DND-41 (cell line): ENCODE data around the gene STAG1.

ENCODE experiments used
- ATAC-seq: fragments of 200-7000 bp; cut with Tn5 transposase; 3 replicates; pipeline ENCODE4 v1.9.1; 2021; ENCODE audit warnings: low read depth; ENCODE audit not compliant: insufficient read depth
- DNase-seq: peaks from one replicate; pipeline ENCODE4 v3.0.0-alpha.2; 2020
- H2AFZ ChIP-seq: 2 replicates; pipeline ENCODE4 v1.6.0; 2012; ENCODE audit warnings: low read depth, low read length
- H3K27ac ChIP-seq: 2 replicates; pipeline ENCODE4 v1.5.1; 2012; ENCODE audit warnings: low read length, inconsistent platforms
- H3K27me3 ChIP-seq: fragments of 200-600 bp; sonication (generic); 2 replicates; pipeline ENCODE4 v1.6.0; 2012; ENCODE audit warnings: low read length, mild to moderate bottlenecking, inconsistent platforms; ENCODE audit not compliant: insufficient read depth, poor library complexity
- H3K36me3 ChIP-seq: 2 replicates; pipeline ENCODE4 v1.5.1; 2012; ENCODE audit warnings: low read length, inconsistent platforms; ENCODE audit not compliant: insufficient read depth
- H3K4me1 ChIP-seq: 2 replicates; pipeline ENCODE4 v1.5.1; 2012; ENCODE audit warnings: mild to moderate bottlenecking, low read length; ENCODE audit not compliant: insufficient read depth
- H3K4me2 ChIP-seq: 2 replicates; pipeline ENCODE4 v1.6.0; 2012; ENCODE audit warnings: mild to moderate bottlenecking, moderate library complexity, low read length, inconsistent platforms; ENCODE audit not compliant: insufficient read depth
- H3K4me3 ChIP-seq, 2 experiments: fragments of 200-600 bp in 1 of 2; shearing (Covaris generic) in 1 of 2; 2 replicates each; pipeline ENCODE4 v1.5.1; 2012 to 2016; ENCODE audit warnings: inconsistent platforms in 2 of 2, low read length in 2 of 2, mild to moderate bottlenecking in 2 of 2, low read depth in 1 of 2, moderate library complexity in 1 of 2
- H3K79me2 ChIP-seq: 2 replicates; pipeline ENCODE4 v1.6.0; 2012; ENCODE audit warnings: low read length, inconsistent platforms; ENCODE audit not compliant: insufficient read depth
- H3K9ac ChIP-seq: 2 replicates; pipeline ENCODE4 v1.6.0; 2012; ENCODE audit warnings: low read depth, mild to moderate bottlenecking, inconsistent platforms, low read length, moderate library complexity
- H3K9me3 ChIP-seq: 2 replicates; pipeline ENCODE4 v1.5.1; 2012; ENCODE audit warnings: low read length, moderate library complexity, mild to moderate bottlenecking, inconsistent platforms; ENCODE audit not compliant: insufficient read depth, severe bottlenecking
- H4K20me1 ChIP-seq: 2 replicates; pipeline ENCODE4 v1.6.0; 2012; ENCODE audit warnings: low read length; ENCODE audit not compliant: insufficient read depth
- EZH2 ChIP-seq: IDR thresholded peaks from 3 replicates; pipeline ENCODE4 v1.6.1; 2012; ENCODE audit warnings: borderline replicate concordance, low read depth, mild to moderate bottlenecking, moderate library complexity, low read length, inconsistent platforms; ENCODE audit not compliant: severe bottlenecking
- TF ChIP-seq, protein P1 (sequence below): IDR thresholded peaks from 2 replicates; pipeline ENCODE4 v1.5.1; 2012; ENCODE audit warnings: borderline replicate concordance, low read length, moderate library complexity, mild to moderate bottlenecking; ENCODE audit not compliant: poor library complexity, severe bottlenecking; ENCODE audit errors: extremely low read depth

The STAG1 gene

DNA sequence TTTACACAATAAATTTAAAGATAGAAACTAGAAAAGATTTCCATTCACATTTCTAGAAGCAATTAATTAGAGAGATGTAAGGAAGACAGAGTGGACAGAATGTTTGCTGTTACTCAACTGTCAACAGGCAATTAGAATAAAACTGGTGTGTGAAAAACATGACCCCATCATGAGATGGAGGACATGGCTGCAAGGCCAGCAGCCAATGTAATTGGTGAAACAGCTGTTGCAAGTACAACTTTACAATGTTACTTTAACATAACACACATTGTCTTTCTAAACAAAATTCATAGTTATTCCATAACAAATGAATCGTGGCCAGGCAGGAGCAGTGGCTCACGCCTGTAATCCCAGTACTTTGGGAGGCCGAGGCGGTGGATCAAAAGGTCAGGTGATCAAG is 28.6 kb upstream of the STAG1 start:
- Histone ChIP-seq H3K9ac (no peak overlapping the region), H4K20me1 (no peaks in the 10 kb centered on the region), H3K4me2 (no peak overlapping the region), H3K4me1 (no peaks in the 10 kb centered on the region), H3K9me3 (no peaks in the 10 kb centered on the region), H2AFZ (no peak overlapping the region), H3K79me2 (no peaks in the 10 kb centered on the region), H3K27ac (no peak overlapping the region), H3K27me3 (no peaks in the 10 kb centered on the region), H3K4me3 (no peak overlapping the region), H3K36me3 (no peaks in the 10 kb centered on the region)
- ATAC-seq: no peak
- TF ChIP-seq, protein P1, sequence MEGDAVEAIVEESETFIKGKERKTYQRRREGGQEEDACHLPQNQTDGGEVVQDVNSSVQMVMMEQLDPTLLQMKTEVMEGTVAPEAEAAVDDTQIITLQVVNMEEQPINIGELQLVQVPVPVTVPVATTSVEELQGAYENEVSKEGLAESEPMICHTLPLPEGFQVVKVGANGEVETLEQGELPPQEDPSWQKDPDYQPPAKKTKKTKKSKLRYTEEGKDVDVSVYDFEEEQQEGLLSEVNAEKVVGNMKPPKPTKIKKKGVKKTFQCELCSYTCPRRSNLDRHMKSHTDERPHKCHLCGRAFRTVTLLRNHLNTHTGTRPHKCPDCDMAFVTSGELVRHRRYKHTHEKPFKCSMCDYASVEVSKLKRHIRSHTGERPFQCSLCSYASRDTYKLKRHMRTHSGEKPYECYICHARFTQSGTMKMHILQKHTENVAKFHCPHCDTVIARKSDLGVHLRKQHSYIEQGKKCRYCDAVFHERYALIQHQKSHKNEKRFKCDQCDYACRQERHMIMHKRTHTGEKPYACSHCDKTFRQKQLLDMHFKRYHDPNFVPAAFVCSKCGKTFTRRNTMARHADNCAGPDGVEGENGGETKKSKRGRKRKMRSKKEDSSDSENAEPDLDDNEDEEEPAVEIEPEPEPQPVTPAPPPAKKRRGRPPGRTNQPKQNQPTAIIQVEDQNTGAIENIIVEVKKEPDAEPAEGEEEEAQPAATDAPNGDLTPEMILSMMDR: no peak
- no peak for TF ChIP-seq EZH2
- no peak for DNase-seq

DNA sequence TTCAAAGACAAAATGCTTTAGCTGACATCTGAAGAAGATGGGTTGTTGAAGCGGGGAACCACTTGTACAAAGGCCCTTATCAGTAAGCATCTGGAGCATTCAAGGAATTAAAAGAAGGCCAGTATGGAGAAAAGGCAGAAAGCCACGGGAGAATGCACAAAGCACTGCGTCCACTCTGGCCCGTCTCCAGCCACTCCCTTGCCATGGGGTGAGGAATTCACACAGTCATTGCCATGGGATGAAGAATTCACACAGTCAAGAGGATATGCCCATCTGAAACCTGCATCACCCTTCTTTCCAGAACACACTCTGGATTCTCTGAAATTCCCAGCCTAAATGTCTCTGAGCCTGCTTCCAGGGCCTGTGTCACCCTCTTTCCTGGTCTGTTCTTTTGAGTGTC is 26.7 kb upstream of the STAG1 start:
- Histone ChIP-seq H4K20me1 (no peaks in the 10 kb centered on the region), H3K79me2 (no peaks in the 10 kb centered on the region), H3K27ac (no peak overlapping the region), H3K4me1 (no peaks in the 10 kb centered on the region), H3K4me3 (no peak overlapping the region), H3K36me3 (no peaks in the 10 kb centered on the region), H2AFZ (no peak overlapping the region), H3K9ac (no peak overlapping the region), H3K4me2 (no peak overlapping the region), H3K9me3 (no peaks in the 10 kb centered on the region), H3K27me3 (no peaks in the 10 kb centered on the region)
- DNase-seq: no peak
- TF ChIP-seq EZH2: no peak
- TF ChIP-seq, protein P1: no peak
- ATAC-seq: no peak

DNA sequence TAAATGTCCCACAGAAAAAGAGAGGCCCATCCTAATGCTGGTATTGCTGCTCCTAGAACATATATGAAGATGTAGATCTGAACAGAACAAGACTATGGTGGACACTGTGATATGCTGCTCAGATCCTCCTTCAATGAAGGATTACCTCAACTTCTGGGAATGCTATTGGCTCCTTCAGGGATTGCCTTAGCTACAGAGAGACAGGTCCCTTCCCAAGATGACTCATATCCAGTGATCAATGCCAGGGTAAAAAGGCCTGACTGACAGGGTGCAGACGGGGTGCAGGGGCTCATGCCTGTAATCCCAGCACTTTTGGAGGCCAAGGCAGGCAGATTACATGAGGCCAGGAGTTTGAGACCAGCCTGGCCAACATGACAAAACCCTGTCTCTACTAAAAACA is 20.5 kb upstream of the STAG1 start:
- Histone ChIP-seq H3K27me3 (no peaks in the 10 kb centered on the region), H3K4me2 (no peak overlapping the region), H3K27ac (no peak overlapping the region), H3K9me3 (no peaks in the 10 kb centered on the region), H3K9ac (no peak overlapping the region), H3K4me3 (no peak overlapping the region), H2AFZ (no peak overlapping the region), H3K79me2 (no peaks in the 10 kb centered on the region), H3K36me3 (no peaks in the 10 kb centered on the region), H4K20me1 (no peaks in the 10 kb centered on the region), H3K4me1 (no peaks in the 10 kb centered on the region)
- TF ChIP-seq EZH2: no peak
- TF ChIP-seq, protein P1: no peak
- ATAC-seq (no peak), DNase-seq (no peak)
